ENCODE results near the gene PHF12.

The PHF12 gene

DNA sequence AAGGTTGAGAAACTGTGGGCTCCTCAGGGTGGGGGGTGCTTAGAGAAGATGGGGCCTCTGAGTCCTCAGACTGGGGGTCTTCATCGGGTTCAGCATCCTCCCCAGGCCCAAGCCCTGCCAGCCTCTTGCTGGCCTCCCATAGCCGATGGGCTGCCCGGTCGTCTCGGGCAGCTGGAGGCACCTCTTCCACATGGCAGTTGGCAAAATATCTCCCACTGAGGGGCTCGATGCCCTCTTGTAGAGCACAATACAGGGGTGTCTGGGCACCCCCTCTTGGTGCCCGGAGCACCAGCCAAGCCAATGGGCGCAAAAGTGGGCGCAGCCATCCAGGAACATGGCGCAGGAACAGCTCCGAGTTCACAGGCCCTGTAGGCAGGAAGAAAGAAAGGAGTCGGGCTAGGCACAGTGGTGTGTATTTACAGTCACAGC, 52.8 kb downstream of the PHF12 start:
- TF ChIP-seq, protein P1, sequence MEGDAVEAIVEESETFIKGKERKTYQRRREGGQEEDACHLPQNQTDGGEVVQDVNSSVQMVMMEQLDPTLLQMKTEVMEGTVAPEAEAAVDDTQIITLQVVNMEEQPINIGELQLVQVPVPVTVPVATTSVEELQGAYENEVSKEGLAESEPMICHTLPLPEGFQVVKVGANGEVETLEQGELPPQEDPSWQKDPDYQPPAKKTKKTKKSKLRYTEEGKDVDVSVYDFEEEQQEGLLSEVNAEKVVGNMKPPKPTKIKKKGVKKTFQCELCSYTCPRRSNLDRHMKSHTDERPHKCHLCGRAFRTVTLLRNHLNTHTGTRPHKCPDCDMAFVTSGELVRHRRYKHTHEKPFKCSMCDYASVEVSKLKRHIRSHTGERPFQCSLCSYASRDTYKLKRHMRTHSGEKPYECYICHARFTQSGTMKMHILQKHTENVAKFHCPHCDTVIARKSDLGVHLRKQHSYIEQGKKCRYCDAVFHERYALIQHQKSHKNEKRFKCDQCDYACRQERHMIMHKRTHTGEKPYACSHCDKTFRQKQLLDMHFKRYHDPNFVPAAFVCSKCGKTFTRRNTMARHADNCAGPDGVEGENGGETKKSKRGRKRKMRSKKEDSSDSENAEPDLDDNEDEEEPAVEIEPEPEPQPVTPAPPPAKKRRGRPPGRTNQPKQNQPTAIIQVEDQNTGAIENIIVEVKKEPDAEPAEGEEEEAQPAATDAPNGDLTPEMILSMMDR (IDR thresholded peaks at IDR 0.05; ENCODE audit: insufficient read depth, low read depth, low read length, missing control alignments), result no peak
- no peak overlapping the region for H3K4me3 ChIP-seq (ENCODE audit: low read depth, low read length)
- no peak for DNase-seq (ENCODE audit: low read depth)

GRCh38 chr17:28897769-28898526, 53.4 kb downstream of the PHF12 start:
- TF ChIP-seq, protein P1 (IDR thresholded peaks at IDR 0.05; ENCODE audit: insufficient read depth, low read depth, low read length, missing control alignments), result no peak
- DNase-seq (ENCODE audit: low read depth), result no peak
- H3K4me3 ChIP-seq (ENCODE audit: low read depth, low read length), result peak overlapping the region; percentile 93

DNA sequence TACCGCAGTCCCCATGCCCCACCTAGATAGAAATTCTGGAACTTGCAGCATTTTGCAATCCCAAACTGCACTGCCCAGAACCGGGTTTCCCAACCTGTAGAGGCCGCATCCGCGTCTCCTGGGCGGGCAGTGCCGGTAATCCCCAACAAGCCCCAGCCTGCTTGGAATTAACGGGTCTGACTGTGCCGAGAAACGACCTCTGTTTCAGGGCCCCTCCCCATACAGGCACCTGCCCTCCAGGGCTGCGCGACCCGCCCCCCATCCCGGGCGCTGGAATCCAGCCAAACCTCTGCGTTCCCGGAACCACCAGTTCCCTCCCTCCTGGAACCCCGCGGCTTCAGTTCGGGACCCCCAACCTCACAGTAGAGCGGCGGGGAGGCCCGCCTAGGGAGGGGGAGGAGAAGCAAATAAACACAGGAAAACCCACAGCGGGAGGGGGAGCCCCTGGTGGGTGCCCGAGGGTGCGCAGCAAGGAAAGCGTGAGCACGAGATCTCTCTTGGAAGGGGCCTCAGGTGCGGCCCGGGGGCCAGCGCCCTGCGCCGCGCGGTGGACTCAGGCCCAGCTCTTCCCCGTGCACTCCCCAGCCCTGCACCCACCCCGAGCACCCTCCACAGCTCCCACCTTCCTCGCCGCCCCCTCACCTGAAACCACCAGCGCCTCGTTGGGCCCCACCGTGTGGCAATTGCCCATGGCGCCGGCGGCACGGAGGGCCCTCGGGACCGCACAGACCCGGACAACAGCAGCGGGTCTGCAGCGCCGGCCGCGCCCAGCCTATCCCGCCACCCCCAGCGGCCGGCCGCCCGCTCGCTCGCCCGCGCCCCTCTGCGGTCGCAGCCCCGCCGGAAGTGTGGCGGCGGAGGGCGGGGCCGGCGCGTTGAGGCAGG, 54.2 kb downstream of the PHF12 start, which contains the start of gene FLOT2:
Gene FLOT2, minus strand, starts transcription at position 850 of the 885 bp plus-strand sequence. Its CDS starts 159 bp downstream, at position 691.
- DNase-seq (ENCODE audit: low read depth), result peak; percentile 59
- TF ChIP-seq, protein P1 (IDR thresholded peaks at IDR 0.05; ENCODE audit: insufficient read depth, low read depth, low read length, missing control alignments), result peak; percentile 36
- H3K4me3 ChIP-seq (ENCODE audit: low read depth, low read length), result peak within 1 kb of the TSS; percentile 93

- DNase-seq (ENCODE audit: low read depth), result no peak
- TF ChIP-seq, protein P1 (IDR thresholded peaks at IDR 0.05; ENCODE audit: insufficient read depth, low read depth, low read length, missing control alignments), result no peak
- peak overlapping the region; percentile 93 for H3K4me3 ChIP-seq (ENCODE audit: low read depth, low read length)
These were observed 54.8 kb downstream of the PHF12 start for GRCh38 chr17:28896491-28896883.

DNA sequence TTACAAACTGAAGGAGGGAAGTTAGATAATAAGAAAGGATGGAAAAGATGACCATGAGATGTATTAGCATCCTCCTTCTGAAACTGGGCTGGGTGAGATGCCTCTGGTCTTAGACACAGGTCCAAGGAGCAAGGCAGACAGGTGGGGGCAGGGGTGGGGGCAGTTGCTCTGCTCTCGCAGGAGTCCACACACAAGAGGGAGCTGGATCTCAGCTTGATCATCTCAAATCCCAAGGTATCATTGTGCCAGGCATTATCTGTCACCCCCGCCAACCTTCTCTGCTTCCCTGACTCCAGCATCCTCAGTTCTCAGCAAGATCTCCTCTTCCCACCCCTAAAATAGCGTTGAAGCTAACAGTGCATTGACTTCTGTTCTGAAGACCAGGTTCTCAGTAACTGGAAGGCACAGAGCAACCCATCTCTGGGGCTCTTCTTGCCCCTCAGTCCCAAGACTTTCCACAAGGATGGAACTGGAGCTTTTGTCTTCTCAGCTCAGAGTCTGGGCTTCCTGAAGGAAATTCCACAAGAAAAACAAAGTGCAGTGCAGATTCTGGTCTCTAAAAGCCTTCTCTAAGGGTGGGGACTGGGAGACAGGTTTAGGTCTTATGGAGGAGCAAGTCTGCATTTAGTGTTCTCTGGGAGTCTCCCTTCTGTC, 55.4 kb downstream of the PHF12 start:
- DNase-seq (ENCODE audit: low read depth), result no peak
- H3K4me3 ChIP-seq (ENCODE audit: low read depth, low read length), result peak overlapping the region; percentile 93

DNA sequence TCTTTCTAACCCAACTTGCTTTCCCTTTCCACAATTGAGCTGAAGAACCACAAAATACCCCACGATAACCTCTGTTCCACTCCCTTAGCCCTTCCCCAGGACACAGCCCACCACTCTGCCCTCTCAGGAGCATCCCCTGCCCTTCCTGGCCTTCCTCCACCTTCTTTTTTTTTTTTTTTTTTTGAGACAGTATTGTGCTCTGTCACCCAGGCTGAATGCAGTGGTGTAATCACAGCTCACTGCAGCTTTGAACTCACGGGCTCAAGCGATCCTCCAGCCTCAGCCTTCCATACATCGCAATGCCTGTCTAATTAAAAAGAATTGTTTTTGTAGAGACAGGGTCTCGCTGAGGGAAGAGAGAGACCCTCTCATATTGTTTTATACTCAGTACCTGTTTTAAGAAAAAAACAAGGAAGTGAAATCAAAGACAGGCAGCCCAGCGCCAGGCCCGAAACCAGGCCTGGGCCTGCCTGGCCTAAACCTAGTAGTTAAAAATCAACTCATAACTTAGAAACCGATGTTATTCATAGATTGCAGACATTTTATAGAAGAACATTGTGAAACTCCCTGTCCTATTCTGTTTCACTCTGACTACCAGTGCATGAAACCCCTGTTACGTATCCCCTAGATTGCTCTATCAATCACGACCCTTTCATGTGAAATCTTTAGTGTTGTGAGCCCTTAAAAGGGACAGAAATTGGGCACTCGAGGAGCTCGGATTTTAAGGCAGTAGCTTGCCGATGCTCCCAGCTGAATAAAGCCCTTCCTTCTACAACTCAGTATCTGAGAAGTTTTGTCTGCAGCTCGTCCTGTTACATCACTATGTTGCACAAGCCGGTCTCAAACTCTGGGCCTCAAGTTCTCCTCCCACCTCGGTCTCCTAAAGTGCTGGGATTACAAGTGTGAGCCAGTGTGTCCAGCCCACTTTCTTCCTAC, 57.8 kb downstream of the PHF12 start:
- DNase-seq (ENCODE audit: low read depth), result peak; percentile 93
- H3K4me3 ChIP-seq (ENCODE audit: low read depth, low read length), result peak overlapping the region; percentile 3; the same call in 1 of the 2 replicates

More for the DNA sequence above, 55.4 kb downstream of the PHF12 start:
- TF ChIP-seq, protein P1 (IDR thresholded peaks at IDR 0.05; ENCODE audit: insufficient read depth, low read depth, low read length, missing control alignments), result no peak

All from GM12865 (cell line).